GM21619 (cell line): Measurements from ENCODE around the gene ZEB2.

Source experiments
- ATAC-seq: cut with Tn5 transposase; IDR thresholded peaks from one replicate; pipeline ENCODE4 v1.9.1; 2021; ENCODE audit not compliant: unreplicated experiment

ZEB2 gene

GRCh38 chr2:144496092-144496976 is 23.6 kb downstream of the ZEB2 start:
- ATAC-seq: no peak

- no peak for ATAC-seq
These were observed 24.5 kb downstream of the ZEB2 start for GRCh38 chr2:144495227-144496091.

- ATAC-seq: no peak
These were observed 26.7 kb downstream of the ZEB2 start for GRCh38 chr2:144493027-144493809.

- no peak for ATAC-seq
These were observed 29.1 kb downstream of the ZEB2 start for GRCh38 chr2:144490857-144491256.

GRCh38 chr2:144490017-144490416 is 29.9 kb downstream of the ZEB2 start:
- no peak for ATAC-seq

- ATAC-seq: no peak
These were observed 30.5 kb downstream of the ZEB2 start for GRCh38 chr2:144489315-144489916.

- no peak for ATAC-seq
These were observed 35.5 kb downstream of the ZEB2 start for GRCh38 chr2:144484201-144484948.

GRCh38 chr2:144481666-144482065 is 38.3 kb downstream of the ZEB2 start:
- no peak for ATAC-seq

GRCh38 chr2:144481109-144481508 is 38.8 kb downstream of the ZEB2 start:
- ATAC-seq: no peak

GRCh38 chr2:144480285-144480684 is 39.6 kb downstream of the ZEB2 start:
- ATAC-seq: no peak

- no peak for ATAC-seq
These were observed 40.3 kb downstream of the ZEB2 start for GRCh38 chr2:144479659-144480058.

GRCh38 chr2:144479138-144479537 is 40.8 kb downstream of the ZEB2 start:
- ATAC-seq: no peak

- no peak for ATAC-seq
These were observed 42.0 kb downstream of the ZEB2 start for GRCh38 chr2:144477957-144478311.

- no peak for ATAC-seq
These were observed 42.5 kb downstream of the ZEB2 start for GRCh38 chr2:144477281-144477956.

- no peak for ATAC-seq
These were observed 43.2 kb downstream of the ZEB2 start for GRCh38 chr2:144476682-144477081.

GRCh38 chr2:144475569-144476275 is 44.2 kb downstream of the ZEB2 start:
- no peak for ATAC-seq

- no peak for ATAC-seq
These were observed 44.9 kb downstream of the ZEB2 start for GRCh38 chr2:144475044-144475443.

- no peak for ATAC-seq
These were observed 45.9 kb downstream of the ZEB2 start for GRCh38 chr2:144474017-144474416.

- no peak for ATAC-seq
These were observed 47.0 kb downstream of the ZEB2 start for GRCh38 chr2:144472911-144473310.
